HG03108 (cell line): ENCODE measurements around the gene FOXP4.

Experiments used
- ATAC-seq: cut with Tn5 transposase; IDR thresholded peaks from one replicate; pipeline ENCODE4 v1.9.1; 2021; ENCODE audit warnings: moderate library complexity; ENCODE audit not compliant: unreplicated experiment

The FOXP4 gene

GRCh38 chr6:41580690-41581089, 34.5 kb downstream of the FOXP4 start:
- no peak for ATAC-seq

GRCh38 chr6:41581381-41581991, 35.3 kb downstream of the FOXP4 start:
- no peak for ATAC-seq

- ATAC-seq, result no peak
Measured at GRCh38 chr6:41582540-41582939, 36.4 kb downstream of the FOXP4 start.

GRCh38 chr6:41583565-41583964, 37.4 kb downstream of the FOXP4 start:
- no peak for ATAC-seq

GRCh38 chr6:41584205-41584604, 38.0 kb downstream of the FOXP4 start:
- ATAC-seq, result no peak

GRCh38 chr6:41584668-41585205, 38.6 kb downstream of the FOXP4 start:
- no peak for ATAC-seq

- ATAC-seq, result no peak
Measured at GRCh38 chr6:41585605-41586004, 39.4 kb downstream of the FOXP4 start.

- no peak for ATAC-seq
Measured at GRCh38 chr6:41586252-41587007, 40.2 kb downstream of the FOXP4 start.

- ATAC-seq, result no peak
Measured at GRCh38 chr6:41587131-41587879, 41.1 kb downstream of the FOXP4 start.

- no peak for ATAC-seq
Measured at GRCh38 chr6:41588111-41588510, 41.9 kb downstream of the FOXP4 start.

- ATAC-seq, result no peak
Measured at GRCh38 chr6:41589223-41589622, 43.0 kb downstream of the FOXP4 start.

GRCh38 chr6:41589636-41590622, 43.7 kb downstream of the FOXP4 start:
- no peak for ATAC-seq

- no peak for ATAC-seq
Measured at GRCh38 chr6:41591122-41591521, 44.9 kb downstream of the FOXP4 start.

- no peak for ATAC-seq
Measured at GRCh38 chr6:41591859-41592502, 45.8 kb downstream of the FOXP4 start.

GRCh38 chr6:41593406-41593805, 47.2 kb downstream of the FOXP4 start:
- ATAC-seq, result no peak

- no peak for ATAC-seq
Measured at GRCh38 chr6:41593839-41594238, 47.7 kb downstream of the FOXP4 start.

GRCh38 chr6:41594326-41594725, 48.1 kb downstream of the FOXP4 start:
- no peak for ATAC-seq

- no peak for ATAC-seq
Measured at GRCh38 chr6:41594766-41595165, 48.6 kb downstream of the FOXP4 start.

- ATAC-seq, result no peak
Measured at GRCh38 chr6:41595166-41595565, 49.0 kb downstream of the FOXP4 start.

GRCh38 chr6:41596096-41596685, 50.0 kb downstream of the FOXP4 start:
- no peak for ATAC-seq
